ENCODE measurements around the gene TRPT1.

The TRPT1 gene

GRCh38 chr11:64254326-64254725 lies 28.3 kb upstream of the TRPT1 start:
- H3K27me3 ChIP-seq (ENCODE audit: insufficient read depth, low read length) = no peaks in the 10 kb centered on the region
- no peak overlapping the region for H3K9ac ChIP-seq (ENCODE audit: low read depth, low read length)
- H3K27ac ChIP-seq (ENCODE audit: low read length) = no peak overlapping the region
- H3K4me1 ChIP-seq (ENCODE audit: insufficient read depth, low read length) = peaks cover 13% of the 10 kb centered on the region; the same call in 1 of the 2 replicates
- no peaks in the 10 kb centered on the region for H3K9me3 ChIP-seq (ENCODE audit: insufficient read depth, low read depth, low read length)
- H3K4me3 ChIP-seq (ENCODE audit: low read length) = no peak overlapping the region
- H3K36me3 ChIP-seq (ENCODE audit: insufficient read depth, low read depth, low read length) = peaks cover 37% of the 10 kb centered on the region

- Histone ChIP-seq H3K27ac (ENCODE audit: low read length) (no peak overlapping the region), H3K4me3 (ENCODE audit: low read length) (peak overlapping the region; percentile 94; the same call in 1 of the 2 replicates), H3K9me3 (ENCODE audit: insufficient read depth, low read depth, low read length) (no peaks in the 10 kb centered on the region), H3K36me3 (ENCODE audit: insufficient read depth, low read depth, low read length) (peaks cover 29% of the 10 kb centered on the region), H3K4me1 (ENCODE audit: insufficient read depth, low read length) (peaks cover 20% of the 10 kb centered on the region), H3K27me3 (ENCODE audit: insufficient read depth, low read length) (no peaks in the 10 kb centered on the region), H3K9ac (ENCODE audit: low read depth, low read length) (peak overlapping the region; percentile 90; the same call in 1 of the 2 replicates)
Observed at GRCh38 chr11:64253481-64253880, 27.5 kb upstream of the TRPT1 start.

GRCh38 chr11:64253043-64253442 lies 27.1 kb upstream of the TRPT1 start:
- Histone ChIP-seq H3K4me3 (ENCODE audit: low read length) (peak overlapping the region; percentile 94; the same call in 1 of the 2 replicates), H3K27me3 (ENCODE audit: insufficient read depth, low read length) (no peaks in the 10 kb centered on the region), H3K9ac (ENCODE audit: low read depth, low read length) (peak overlapping the region; percentile 90; the same call in 1 of the 2 replicates), H3K9me3 (ENCODE audit: insufficient read depth, low read depth, low read length) (no peaks in the 10 kb centered on the region), H3K27ac (ENCODE audit: low read length) (no peak overlapping the region), H3K4me1 (ENCODE audit: insufficient read depth, low read length) (peaks cover 24% of the 10 kb centered on the region), H3K36me3 (ENCODE audit: insufficient read depth, low read depth, low read length) (peaks cover 24% of the 10 kb centered on the region)

- Histone ChIP-seq H3K9ac (ENCODE audit: low read depth, low read length) (peak overlapping the region; percentile 90; the same call in 1 of the 2 replicates), H3K4me1 (ENCODE audit: insufficient read depth, low read length) (peaks cover 28% of the 10 kb centered on the region), H3K36me3 (ENCODE audit: insufficient read depth, low read depth, low read length) (peaks cover 24% of the 10 kb centered on the region), H3K27ac (ENCODE audit: low read length) (peak overlapping the region; percentile 32), H3K27me3 (ENCODE audit: insufficient read depth, low read length) (no peaks in the 10 kb centered on the region), H3K9me3 (ENCODE audit: insufficient read depth, low read depth, low read length) (no peaks in the 10 kb centered on the region), H3K4me3 (ENCODE audit: low read length) (peak overlapping the region; percentile 94)
Observed at GRCh38 chr11:64252003-64252872, 26.3 kb upstream of the TRPT1 start.

GRCh38 chr11:64251753-64252002 lies 25.7 kb upstream of the TRPT1 start:
- peak overlapping the region; percentile 32 for H3K27ac ChIP-seq (ENCODE audit: low read length)
- peak overlapping the region; percentile 90; the same call in 1 of the 2 replicates for H3K9ac ChIP-seq (ENCODE audit: low read depth, low read length)
- H3K36me3 ChIP-seq (ENCODE audit: insufficient read depth, low read depth, low read length) = peaks cover 23% of the 10 kb centered on the region
- peak overlapping the region; percentile 94 for H3K4me3 ChIP-seq (ENCODE audit: low read length)
- H3K27me3 ChIP-seq (ENCODE audit: insufficient read depth, low read length) = no peaks in the 10 kb centered on the region
- H3K9me3 ChIP-seq (ENCODE audit: insufficient read depth, low read depth, low read length) = no peaks in the 10 kb centered on the region
- peaks cover 28% of the 10 kb centered on the region for H3K4me1 ChIP-seq (ENCODE audit: insufficient read depth, low read length)

GRCh38 chr11:64251016-64251752 lies 25.2 kb upstream of the TRPT1 start, which contains the start of gene PLCB3:
Gene PLCB3 (plus strand): TSS chr11:64251530. CDS start chr11:64251650, 120 bp downstream.
- Histone ChIP-seq H3K27me3 (ENCODE audit: insufficient read depth, low read length) (no peaks in the 10 kb centered on the region), H3K9me3 (ENCODE audit: insufficient read depth, low read depth, low read length) (no peaks in the 10 kb centered on the region), H3K4me1 (ENCODE audit: insufficient read depth, low read length) (peaks cover 28% of the 10 kb centered on the region), H3K27ac (ENCODE audit: low read length) (peak within 1 kb of the TSS; percentile 87), H3K4me3 (ENCODE audit: low read length) (peak within 1 kb of the TSS; percentile 94), H3K9ac (ENCODE audit: low read depth, low read length) (peak within 1 kb of the TSS; percentile 90; the same call in 1 of the 2 replicates), H3K36me3 (ENCODE audit: insufficient read depth, low read depth, low read length) (peaks cover 18% of the 10 kb centered on the region)

GRCh38 chr11:64250415-64251015 lies 24.5 kb upstream of the TRPT1 start:
- Histone ChIP-seq H3K36me3 (ENCODE audit: insufficient read depth, low read depth, low read length) (peaks cover 11% of the 10 kb centered on the region), H3K4me1 (ENCODE audit: insufficient read depth, low read length) (peaks cover 28% of the 10 kb centered on the region), H3K9me3 (ENCODE audit: insufficient read depth, low read depth, low read length) (no peaks in the 10 kb centered on the region), H3K27ac (ENCODE audit: low read length) (peak overlapping the region; percentile 87), H3K27me3 (ENCODE audit: insufficient read depth, low read length) (no peaks in the 10 kb centered on the region), H3K9ac (ENCODE audit: low read depth, low read length) (peak overlapping the region; percentile 80; the same call in 1 of the 2 replicates), H3K4me3 (ENCODE audit: low read length) (peak overlapping the region; percentile 62)

- Histone ChIP-seq H3K4me1 (ENCODE audit: insufficient read depth, low read length) (peaks cover 28% of the 10 kb centered on the region), H3K4me3 (ENCODE audit: low read length) (peak overlapping the region; percentile 62; the same call in 1 of the 2 replicates), H3K36me3 (ENCODE audit: insufficient read depth, low read depth, low read length) (peaks cover 9% of the 10 kb centered on the region), H3K9me3 (ENCODE audit: insufficient read depth, low read depth, low read length) (no peaks in the 10 kb centered on the region), H3K27me3 (ENCODE audit: insufficient read depth, low read length) (no peaks in the 10 kb centered on the region), H3K9ac (ENCODE audit: low read depth, low read length) (peak overlapping the region; percentile 80; the same call in 1 of the 2 replicates), H3K27ac (ENCODE audit: low read length) (peak overlapping the region; percentile 95)
Observed at GRCh38 chr11:64249563-64250414, 23.8 kb upstream of the TRPT1 start.

- no peaks in the 10 kb centered on the region for H3K27me3 ChIP-seq (ENCODE audit: insufficient read depth, low read length)
- peaks cover 10% of the 10 kb centered on the region; the same call in 1 of the 2 replicates for H3K36me3 ChIP-seq (ENCODE audit: insufficient read depth, low read depth, low read length)
- H3K9me3 ChIP-seq (ENCODE audit: insufficient read depth, low read depth, low read length) = no peaks in the 10 kb centered on the region
- H3K4me3 ChIP-seq (ENCODE audit: low read length) = peak overlapping the region; percentile 62; the same call in 1 of the 2 replicates
- peak overlapping the region; percentile 95 for H3K27ac ChIP-seq (ENCODE audit: low read length)
- H3K9ac ChIP-seq (ENCODE audit: low read depth, low read length) = peak overlapping the region; percentile 80; the same call in 1 of the 2 replicates
- peaks cover 28% of the 10 kb centered on the region for H3K4me1 ChIP-seq (ENCODE audit: insufficient read depth, low read length)
Observed at GRCh38 chr11:64249038-64249437, 23.1 kb upstream of the TRPT1 start.

- Histone ChIP-seq H3K4me3 (ENCODE audit: low read length) (peak overlapping the region; percentile 94; the same call in 1 of the 2 replicates), H3K4me1 (ENCODE audit: insufficient read depth, low read length) (peaks cover 28% of the 10 kb centered on the region), H3K9me3 (ENCODE audit: insufficient read depth, low read depth, low read length) (no peaks in the 10 kb centered on the region), H3K27me3 (ENCODE audit: insufficient read depth, low read length) (no peaks in the 10 kb centered on the region), H3K36me3 (ENCODE audit: insufficient read depth, low read depth, low read length) (peaks cover 15% of the 10 kb centered on the region; the same call in 1 of the 2 replicates), H3K27ac (ENCODE audit: low read length) (peak overlapping the region; percentile 95), H3K9ac (ENCODE audit: low read depth, low read length) (peak overlapping the region; percentile 80; the same call in 1 of the 2 replicates)
Observed at GRCh38 chr11:64248578-64248977, 22.6 kb upstream of the TRPT1 start.

Measured in iPS-20b (cell line).